HG03521 (cell line): ENCODE data around the gene ERGIC1.
"Not testable (repeated sequence)": the region's sequence is repeated elsewhere in the genome, so short reads cannot be mapped to it uniquely, and the experiment has no call there.

ENCODE experiments used
- ATAC-seq: cut with Tn5 transposase; IDR thresholded peaks from one replicate; pipeline ENCODE4 v1.9.1; 2021; ENCODE audit warnings: mild to moderate bottlenecking, moderate library complexity; ENCODE audit not compliant: unreplicated experiment

ERGIC1 gene

DNA sequence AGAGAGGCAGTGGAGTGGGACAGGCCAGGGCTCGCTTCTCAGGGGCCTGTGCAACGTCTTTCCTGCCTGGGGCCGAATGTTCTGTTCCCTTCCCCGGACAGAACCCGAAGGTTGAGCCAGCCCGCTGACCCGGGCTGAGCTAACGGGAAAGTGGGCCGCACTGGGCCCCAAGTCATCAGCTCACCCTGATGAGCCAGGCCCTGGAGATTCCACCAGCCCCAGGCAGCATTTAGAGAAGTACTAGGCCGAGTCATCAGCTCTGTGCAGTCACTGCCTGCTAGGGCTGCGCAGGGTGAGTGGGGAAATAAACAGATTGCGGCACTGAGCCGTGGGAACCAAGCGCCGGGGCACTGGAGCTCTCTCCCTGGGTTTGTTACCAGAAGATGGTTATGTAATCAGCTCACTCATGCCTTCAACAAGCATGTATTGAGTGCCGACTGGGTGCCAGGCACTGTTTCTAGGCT lies 33.9 kb upstream of the ERGIC1 start:
- no peak for ATAC-seq

GRCh38 chr5:172801179-172801671 lies 32.8 kb upstream of the ERGIC1 start:
- ATAC-seq, result no peak

DNA sequence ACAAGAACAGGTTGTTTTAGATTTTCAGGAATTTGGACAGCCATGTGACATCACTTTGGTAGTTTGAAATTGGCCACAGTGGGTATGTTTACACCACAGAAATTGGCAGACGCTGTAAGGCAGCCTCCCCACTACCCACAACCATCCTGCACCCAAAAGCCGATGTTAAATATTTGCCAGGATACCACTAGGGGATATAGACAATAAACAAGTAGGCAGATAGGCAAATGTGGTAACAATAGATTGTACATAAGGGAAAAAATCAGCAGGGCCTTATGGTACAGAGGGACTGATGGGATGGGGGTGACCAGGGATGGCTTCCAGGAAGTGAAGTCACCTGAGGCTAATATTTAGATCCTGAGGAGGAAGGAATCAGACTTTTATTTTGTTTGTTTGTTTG lies 31.9 kb upstream of the ERGIC1 start:
- no peak for ATAC-seq

DNA sequence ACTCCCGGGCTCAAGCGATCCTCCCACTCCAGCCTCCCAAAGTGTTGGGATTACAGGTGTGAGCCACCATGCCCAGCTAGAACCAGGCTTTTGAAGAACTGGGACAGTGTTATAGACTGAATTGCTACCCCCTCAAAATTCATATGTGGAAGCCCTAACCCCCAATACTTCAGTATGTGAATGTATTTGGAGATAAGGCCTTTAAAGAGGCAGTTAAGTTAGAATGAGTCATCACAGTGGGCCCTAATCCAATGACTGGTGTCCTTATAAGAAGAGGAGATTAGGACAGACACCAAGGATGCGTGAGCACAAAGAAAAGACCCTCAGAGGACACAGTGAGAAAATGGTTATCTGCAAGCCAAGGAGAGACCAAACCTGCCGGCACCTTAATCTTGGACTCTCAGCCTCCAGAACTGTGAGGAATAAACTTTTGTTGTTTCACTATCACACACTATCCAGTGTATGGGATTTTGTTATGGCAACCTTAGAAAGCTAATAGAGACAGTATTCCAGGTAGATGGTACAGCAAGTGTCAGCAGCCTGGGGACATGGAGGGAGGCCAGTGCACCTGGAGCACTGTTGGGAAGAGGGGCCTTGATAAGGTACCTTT lies 31.4 kb upstream of the ERGIC1 start:
- ATAC-seq, result no peak

GRCh38 chr5:172805018-172805683 lies 28.9 kb upstream of the ERGIC1 start:
- no peak for ATAC-seq

DNA sequence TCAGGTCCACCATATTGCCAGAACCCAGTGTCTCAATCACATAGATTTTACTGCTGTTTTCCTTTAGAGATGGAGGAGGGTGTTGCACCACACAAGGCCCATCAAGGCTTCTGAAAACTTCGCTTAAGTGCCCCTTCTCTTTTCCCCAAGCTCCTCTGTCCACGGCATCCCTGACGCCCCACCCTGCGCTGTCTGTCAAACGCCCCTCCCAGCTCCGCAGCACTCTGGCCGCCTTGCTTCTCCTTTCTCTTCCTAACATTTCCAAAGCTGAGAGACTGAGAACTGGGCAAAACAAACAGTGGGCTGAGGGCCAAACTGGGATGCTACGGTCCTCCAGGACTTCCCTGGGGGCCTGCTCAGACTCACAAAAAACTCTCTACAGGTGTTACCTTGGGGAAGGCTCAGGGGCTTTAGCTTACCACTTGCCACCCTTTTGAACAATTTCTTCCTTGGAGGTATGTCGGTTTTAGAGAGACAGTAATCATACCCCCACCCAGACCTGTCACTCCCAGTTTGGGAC lies 28.3 kb upstream of the ERGIC1 start:
- ATAC-seq, result no peak

GRCh38 chr5:172806897-172807672 lies 27.0 kb upstream of the ERGIC1 start:
- peak; percentile 95 for ATAC-seq

DNA sequence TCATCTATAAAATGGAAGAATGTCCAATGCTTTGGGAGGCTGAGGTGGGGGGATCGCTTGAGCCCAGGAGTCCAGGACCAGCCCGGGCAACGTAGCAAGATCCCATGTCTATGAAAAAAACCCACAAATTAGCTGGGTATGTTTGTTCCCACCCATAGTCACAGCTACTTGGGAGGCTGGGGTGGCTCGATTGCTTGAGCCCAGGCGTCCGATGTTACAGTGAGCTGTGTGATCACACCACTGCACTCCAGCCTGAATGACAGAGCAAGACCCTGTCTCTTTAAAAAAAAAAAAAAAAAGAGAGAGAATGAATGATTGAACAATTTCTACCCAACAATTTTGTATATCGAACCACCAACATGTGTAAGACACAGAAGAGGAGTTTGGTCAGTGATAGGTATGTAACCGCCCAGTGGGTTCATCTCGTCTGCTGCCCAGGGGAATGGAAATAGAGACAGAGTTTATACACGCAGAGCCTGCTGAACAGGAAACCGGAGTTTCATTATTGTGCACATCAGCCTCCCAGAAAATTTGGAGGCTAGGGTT lies 26.2 kb upstream of the ERGIC1 start:
- ATAC-seq, result no peak

GRCh38 chr5:172809774-172810173 lies 24.3 kb upstream of the ERGIC1 start:
- ATAC-seq, result no peak

GRCh38 chr5:172810996-172811395 lies 23.1 kb upstream of the ERGIC1 start:
- ATAC-seq, result not testable (repeated sequence)

- no peak for ATAC-seq
Observed at GRCh38 chr5:172815631-172816030, 18.4 kb upstream of the ERGIC1 start.

DNA sequence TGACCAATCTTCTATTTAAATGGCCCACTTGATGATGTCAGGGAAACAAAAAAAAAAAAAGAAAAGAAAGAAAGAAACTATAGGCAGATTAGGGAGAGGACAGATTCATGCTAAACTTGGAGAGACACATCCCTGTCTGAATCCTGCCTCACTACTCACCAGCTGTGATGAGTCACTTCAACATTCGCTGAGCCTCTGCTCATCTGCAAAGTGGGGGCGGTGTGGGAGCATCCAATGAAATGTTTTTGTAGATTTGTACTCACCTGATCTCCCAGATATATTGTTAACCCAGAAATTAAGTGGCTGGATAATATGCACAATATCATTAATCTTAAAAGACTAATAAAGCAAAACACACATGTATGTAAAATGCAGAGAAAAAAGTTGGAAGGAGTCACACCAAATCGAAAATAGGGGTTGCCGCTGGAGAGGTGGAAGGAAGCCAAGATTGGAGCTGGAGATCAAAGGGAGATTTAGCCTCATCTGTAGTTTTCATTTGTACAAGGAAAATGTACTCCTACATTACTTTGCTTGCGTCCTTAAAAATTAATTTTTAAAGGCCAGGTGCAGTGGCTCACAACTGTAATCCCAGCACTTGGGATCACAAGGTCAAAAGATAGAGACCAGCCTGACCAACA lies 17.0 kb upstream of the ERGIC1 start:
- ATAC-seq, result no peak

DNA sequence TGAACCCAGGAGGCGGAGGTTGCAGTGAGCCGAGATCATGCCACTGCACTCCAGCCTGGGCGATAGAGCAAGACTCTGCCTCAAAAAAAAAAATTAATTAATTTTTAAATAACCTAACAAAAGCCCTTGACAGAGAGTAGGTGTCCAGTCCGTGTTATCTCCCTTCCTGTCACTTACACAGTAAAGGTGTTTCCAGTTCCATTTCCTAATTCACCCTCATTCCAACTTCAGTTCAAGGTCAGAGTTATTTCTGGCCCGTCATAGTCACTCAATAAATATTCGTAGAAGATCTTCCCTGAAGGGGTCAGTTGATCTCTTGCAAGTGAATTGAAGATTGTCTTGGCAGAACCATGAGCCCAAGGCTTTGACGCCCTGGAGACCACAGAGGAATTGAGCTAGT lies 16.4 kb upstream of the ERGIC1 start:
- ATAC-seq, result no peak

- no peak for ATAC-seq
Observed at GRCh38 chr5:172818081-172818480, 16.0 kb upstream of the ERGIC1 start.

DNA sequence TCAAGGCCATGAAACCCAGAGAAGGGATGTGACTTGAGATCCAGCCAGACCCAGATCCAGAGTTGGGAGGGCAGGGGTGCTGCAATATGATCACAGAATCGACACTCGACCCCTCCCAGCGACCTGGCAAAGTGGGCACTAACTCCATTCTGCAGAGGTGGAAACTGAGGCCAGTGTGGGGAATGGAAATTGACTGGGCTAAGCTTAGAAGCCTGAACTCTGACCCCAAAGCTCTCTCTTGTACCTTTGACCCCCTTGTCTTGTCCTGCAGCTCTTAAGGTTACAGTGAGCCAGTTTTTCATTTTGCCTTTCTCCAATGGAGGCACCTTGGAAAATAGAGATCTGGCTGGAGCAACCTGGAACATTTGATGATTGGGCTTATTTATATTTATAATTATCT lies 14.5 kb upstream of the ERGIC1 start:
- ATAC-seq, result no peak

DNA sequence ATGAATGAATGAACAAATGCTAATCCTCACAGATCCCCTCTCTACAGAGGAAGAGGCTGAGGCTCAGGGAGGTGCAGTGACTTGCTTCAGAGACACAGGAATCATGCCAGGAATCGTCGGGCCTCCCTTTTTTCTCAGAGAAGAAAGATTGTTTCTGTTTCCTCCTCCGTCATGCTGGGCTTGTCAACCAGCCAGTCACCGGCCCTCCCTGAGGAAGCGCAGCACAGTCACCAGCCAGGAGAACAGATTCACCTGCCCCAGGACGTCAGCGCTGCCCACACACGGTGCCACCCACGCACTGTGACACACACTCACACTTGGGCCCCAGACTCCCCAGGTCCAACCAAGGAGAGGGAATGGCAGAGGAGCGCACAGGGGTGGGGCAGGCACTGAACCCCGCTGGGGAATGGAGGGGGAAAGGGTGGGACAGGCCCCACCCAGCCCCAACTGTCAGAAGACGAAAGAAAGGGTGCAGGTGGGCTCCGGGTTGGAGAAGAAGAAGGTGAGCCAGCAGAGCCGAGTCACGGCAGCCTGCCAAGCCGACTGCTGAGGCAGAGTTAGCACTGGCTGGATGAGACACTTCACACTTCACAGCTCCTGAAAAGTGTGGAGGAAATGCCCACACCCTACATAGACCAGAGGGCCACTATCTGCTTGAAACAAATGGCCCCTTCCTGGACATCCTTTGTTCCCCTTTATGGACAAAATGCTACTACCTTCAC lies 13.8 kb upstream of the ERGIC1 start:
- no peak for ATAC-seq

DNA sequence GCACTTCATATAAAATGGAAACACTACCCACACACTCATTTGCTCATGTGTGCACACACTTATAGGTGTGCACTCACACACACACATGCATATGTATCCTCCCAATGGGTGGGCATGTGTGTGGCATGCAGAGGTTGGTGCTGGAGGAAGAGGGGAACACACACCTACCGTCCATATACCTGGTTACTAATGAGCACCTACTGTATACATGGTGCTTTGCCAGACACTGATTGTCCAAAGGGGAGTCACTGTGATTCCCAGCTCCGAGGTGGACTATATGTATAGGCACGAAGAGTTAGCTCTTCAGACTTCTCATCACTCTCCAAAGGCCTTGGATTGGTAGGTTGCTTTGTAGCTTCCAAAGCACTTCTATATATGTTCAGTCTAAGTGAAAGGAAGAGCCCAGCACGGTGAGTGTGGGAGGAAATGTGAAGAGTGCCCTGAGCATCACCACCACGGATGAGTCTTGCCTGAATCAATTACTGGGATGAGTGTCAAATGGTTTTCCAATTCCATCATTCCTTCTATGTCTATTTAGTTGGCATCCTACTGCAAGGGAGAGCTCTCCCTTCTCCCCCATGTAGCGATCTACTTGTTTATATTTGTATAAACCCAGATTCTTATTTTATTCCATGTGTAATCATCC lies 12.6 kb upstream of the ERGIC1 start:
- no peak for ATAC-seq

DNA sequence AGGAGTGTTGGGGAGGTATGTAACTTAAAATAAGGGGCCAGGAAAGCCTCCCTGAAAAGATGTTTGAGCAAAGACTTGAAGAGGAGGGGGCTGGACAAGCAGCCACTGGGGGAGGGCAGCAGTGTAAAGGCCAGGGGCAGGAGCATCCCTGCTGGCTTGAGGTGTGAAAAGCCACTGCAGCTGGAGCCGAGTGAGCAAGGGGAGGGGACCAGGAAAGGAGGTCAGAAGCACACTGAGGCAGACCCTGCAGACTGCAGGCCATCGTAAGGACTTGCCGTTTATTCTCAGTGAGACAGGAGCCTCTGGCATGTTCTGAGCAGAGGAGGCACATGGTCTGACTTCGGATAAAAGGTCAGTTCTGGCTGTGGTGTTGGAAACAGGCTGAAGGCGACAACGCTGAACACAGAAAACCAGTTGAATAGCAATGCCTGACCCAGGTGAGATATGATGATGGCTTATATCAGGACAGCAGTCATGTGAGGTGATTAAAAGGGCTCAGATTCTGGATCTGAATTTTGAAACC lies 10.2 kb upstream of the ERGIC1 start:
- ATAC-seq, result no peak

GRCh38 chr5:172825610-172826204 lies 8.3 kb upstream of the ERGIC1 start:
- no peak for ATAC-seq
